ENCODE data around the gene INHBE.
"Not testable (repeated sequence)": the region's sequence is repeated elsewhere in the genome, so short reads cannot be mapped to it uniquely, and the experiment has no call there.

The INHBE gene

DNA sequence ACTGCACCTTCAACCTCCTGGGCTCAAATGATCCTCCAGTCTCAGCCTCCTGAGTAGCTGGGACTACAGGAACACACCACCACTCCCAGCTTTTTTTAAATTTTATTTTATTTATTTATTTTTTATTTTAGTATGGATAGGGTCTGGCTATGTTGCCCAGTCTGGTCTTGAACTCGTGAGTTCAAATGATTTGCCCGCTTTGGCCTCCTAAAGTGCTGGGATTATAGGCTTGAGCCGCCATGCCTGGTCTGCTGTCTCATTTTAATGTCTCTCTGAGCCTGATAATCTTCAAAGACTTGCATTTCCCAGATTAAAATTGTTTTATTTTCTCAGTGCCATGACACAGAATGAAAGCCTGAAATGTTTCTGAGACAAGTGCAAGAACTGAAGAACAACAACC lies 21.7 kb upstream of the INHBE start:
- TF ChIP-seq, protein P1, sequence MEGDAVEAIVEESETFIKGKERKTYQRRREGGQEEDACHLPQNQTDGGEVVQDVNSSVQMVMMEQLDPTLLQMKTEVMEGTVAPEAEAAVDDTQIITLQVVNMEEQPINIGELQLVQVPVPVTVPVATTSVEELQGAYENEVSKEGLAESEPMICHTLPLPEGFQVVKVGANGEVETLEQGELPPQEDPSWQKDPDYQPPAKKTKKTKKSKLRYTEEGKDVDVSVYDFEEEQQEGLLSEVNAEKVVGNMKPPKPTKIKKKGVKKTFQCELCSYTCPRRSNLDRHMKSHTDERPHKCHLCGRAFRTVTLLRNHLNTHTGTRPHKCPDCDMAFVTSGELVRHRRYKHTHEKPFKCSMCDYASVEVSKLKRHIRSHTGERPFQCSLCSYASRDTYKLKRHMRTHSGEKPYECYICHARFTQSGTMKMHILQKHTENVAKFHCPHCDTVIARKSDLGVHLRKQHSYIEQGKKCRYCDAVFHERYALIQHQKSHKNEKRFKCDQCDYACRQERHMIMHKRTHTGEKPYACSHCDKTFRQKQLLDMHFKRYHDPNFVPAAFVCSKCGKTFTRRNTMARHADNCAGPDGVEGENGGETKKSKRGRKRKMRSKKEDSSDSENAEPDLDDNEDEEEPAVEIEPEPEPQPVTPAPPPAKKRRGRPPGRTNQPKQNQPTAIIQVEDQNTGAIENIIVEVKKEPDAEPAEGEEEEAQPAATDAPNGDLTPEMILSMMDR (IDR thresholded peaks at IDR 0.05; ENCODE audit: low read depth, low read length, missing control alignments) = no peak
- no peak overlapping the region for H3K4me3 ChIP-seq (replicated peaks; ENCODE audit: low read depth, low read length)
- no peak for DNase-seq (ENCODE audit: extremely low read depth, low read depth)

DNA sequence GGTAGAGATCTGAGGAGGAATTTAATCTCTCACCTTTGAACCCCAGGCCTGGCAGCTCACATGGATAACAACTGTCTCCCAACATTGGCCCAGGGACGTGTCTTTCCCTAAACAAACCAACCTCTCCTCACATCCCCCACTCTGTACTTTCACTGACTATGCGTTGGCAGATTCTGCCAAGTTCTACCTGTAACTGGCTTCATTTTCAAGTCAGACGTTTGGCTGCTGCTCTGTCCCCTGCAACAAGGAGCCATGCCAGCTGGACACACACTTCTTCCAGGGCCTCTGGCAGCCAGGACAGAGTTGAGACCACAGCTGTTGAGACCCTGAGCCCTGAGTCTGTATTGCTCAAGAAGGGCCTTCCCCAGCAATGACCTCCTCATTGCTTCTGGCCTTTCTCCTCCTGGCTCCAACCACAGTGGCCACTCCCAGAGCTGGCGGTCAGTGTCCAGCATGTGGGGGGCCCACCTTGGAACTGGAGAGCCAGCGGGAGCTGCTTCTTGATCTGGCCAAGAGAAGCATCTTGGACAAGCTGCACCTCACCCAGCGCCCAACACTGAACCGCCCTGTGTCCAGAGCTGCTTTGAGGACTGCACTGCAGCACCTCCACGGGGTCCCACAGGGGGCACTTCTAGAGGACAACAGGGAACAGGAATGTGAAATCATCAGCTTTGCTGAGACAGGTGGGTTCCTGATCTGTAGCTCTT lies 20.4 kb upstream of the INHBE start, which contains the start of gene INHBC:
INHBC (plus strand) TSS at position 268 of the 707 bp plus-strand sequence; CDS start at position 371, 103 bp downstream.
- TF ChIP-seq, protein P1 (IDR thresholded peaks at IDR 0.05; ENCODE audit: low read depth, low read length, missing control alignments) = no peak
- H3K4me3 ChIP-seq (replicated peaks; ENCODE audit: low read depth, low read length) = no peak within 1 kb of the TSS
- DNase-seq (ENCODE audit: extremely low read depth, low read depth) = no peak

DNA sequence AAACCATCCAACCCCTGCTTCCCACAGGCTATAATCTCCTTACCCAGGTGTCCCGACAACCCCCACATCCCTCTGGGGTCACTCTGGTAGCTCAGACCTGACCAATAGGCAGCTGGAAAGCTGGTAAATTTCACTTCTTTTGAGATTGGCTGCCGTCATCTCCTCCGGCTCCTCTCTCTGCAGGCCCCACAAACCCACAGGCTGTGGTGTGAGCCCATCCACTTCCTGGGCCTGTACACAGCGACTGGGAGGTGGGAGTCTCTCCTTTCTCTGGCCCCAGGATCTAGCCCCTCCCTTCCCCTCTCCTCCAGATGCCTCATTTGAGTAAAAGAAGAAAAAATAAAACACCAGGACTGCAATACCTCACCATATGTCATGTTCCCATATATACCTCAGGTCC lies 19.8 kb upstream of the INHBE start:
- H3K4me3 ChIP-seq (replicated peaks; ENCODE audit: low read depth, low read length) = no peak overlapping the region
- no peak for DNase-seq (ENCODE audit: extremely low read depth, low read depth)
- TF ChIP-seq, protein P1 (IDR thresholded peaks at IDR 0.05; ENCODE audit: low read depth, low read length, missing control alignments) = no peak

DNA sequence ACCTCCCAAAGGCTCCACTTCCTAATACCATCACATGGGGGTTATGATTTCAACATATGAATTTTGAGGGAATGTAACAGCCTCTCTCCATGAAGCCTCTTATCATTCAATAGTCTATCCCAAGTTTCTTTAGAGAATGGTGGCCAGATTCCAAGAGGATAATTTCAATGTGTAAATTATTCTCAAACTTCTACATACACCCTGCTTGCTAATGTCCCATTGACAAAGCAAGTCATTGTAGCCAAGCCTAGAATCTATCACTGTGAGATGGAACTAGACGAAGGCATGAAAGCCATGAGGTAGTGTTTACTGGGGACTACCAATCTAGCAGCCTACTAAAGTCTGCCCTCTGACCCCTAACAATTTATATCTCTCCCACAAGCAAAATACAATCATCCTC lies 16.7 kb upstream of the INHBE start:
- H3K4me3 ChIP-seq (replicated peaks; ENCODE audit: low read depth, low read length) = no peak overlapping the region
- TF ChIP-seq, protein P1 (IDR thresholded peaks at IDR 0.05; ENCODE audit: low read depth, low read length, missing control alignments) = no peak
- DNase-seq (ENCODE audit: extremely low read depth, low read depth) = no peak

DNA sequence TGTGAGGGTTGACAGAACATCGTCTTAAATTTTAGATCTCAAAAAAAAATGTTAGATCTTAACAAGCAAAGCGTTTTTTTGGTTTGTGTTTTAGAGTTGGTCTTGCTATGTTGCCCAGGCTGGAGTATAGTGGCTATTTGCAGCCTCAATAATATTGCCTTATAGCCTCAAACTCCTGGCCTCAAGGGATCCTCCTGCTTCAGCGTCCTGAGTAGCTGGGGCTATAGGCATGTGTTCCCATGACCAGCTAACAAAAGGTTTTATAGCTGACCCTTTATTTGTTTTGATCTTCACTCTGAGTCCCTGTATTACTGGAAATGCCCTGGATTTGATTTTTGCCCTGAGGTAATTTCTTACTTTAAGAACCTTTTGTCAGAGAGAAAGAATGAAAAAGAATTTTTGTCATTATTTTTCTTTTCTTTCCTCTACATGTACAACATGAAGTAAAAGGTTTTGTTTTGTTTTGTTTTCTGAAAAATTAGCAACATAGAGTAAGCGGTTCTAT lies 15.3 kb upstream of the INHBE start:
- TF ChIP-seq, protein P1 (IDR thresholded peaks at IDR 0.05; ENCODE audit: low read depth, low read length, missing control alignments) = no peak
- H3K4me3 ChIP-seq (replicated peaks; ENCODE audit: low read depth, low read length) = no peak overlapping the region
- DNase-seq (ENCODE audit: extremely low read depth, low read depth) = no peak

DNA sequence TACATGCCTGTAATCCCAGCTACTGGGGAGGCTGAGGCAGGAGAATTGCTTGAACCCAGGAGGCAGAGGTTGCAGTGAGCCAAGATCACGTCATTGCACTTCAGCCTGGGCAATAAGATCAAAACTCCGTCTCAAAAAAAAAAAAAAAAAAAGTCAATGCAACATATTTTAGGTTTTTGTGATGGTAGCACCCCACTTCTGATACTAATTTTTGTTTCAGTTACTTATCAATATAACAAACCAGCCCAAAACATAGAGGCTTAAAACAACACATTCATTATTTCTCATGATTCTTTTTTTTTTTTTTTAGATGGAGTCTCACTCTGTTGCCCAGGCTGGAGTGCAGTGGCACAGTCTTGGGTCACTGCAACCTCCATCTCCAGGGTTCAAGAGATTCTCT lies 13.7 kb upstream of the INHBE start:
- not testable (repeated sequence) for DNase-seq (ENCODE audit: extremely low read depth, low read depth); H3K4me3 ChIP-seq (replicated peaks; ENCODE audit: low read depth, low read length)

DNA sequence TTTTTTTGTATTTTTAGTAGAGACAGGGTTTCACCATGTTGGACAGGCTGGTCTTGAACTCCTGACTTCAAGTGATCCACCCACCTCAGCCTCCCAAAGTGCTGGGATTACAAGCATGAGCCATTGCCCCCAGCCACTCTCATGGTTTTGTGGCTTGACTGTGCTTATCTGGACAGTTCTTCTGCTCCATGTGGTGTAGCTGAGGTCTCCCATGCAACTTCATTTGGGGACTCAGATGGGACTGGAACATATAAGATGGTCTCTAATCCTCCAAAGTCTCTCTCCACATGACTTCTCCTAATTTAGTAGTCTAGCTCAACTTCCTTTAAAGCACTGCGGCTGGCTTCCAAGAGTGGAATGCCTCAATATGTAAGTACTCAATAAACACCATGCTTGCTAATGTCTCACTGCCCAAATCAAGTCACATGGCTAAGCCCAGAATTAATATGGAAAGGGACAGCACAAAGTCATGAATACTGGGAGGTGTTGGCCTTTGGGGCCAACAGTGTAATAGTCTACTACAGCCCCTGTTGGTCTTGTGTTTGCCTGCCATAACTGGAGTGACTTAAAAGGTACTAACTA lies 13.2 kb upstream of the INHBE start:
- TF ChIP-seq, protein P1 (IDR thresholded peaks at IDR 0.05; ENCODE audit: low read depth, low read length, missing control alignments) = no peak
- no peak for DNase-seq (ENCODE audit: extremely low read depth, low read depth)
- no peak overlapping the region for H3K4me3 ChIP-seq (replicated peaks; ENCODE audit: low read depth, low read length)

DNA sequence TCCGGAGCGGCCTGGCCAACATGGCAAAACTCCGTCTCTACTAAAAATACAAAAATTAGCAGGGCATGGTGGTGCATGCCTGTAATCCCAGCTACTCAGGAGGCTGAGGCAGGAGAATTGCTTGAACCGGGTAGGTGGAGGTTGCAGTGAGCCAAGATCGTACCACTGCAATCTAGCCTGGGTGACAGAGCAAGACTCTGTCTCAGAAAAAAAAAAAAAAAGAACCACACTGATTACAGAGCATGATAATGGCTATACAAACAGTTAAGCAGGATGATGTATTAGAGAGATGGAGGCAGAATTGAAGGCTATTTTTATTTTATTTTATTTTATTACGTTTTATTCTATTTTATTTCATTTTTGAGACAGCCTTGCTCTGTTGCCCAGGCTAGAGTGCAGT lies 10.8 kb upstream of the INHBE start:
- not testable (repeated sequence) for H3K4me3 ChIP-seq (replicated peaks; ENCODE audit: low read depth, low read length); DNase-seq (ENCODE audit: extremely low read depth, low read depth)
